Tibial nerve (tissue), 4 donors: ENCODE measurements around the gene CAMK2N1. TPM values are rescaled to one million over a fixed set of nuclear protein-coding genes. Genes with fewer than 3 reads are reported as not detected.

Experiments
- DNase-seq, 2 donors: peaks; one replicate each; pipeline ENCODE4 v3.0.0-alpha.2; 2019; ENCODE audit warnings: low spot score in 2 of 2
- H3K27ac ChIP-seq, 4 donors: fragments of 200-600 bp; sonication (generic) in 3 of 4; one replicate each; pipeline ENCODE4 v1.5.1; 2017 to 2019; ENCODE audit warnings: mild to moderate bottlenecking in 1 of 4
- H3K27me3 ChIP-seq, 2 donors: fragments of 200-600 bp; sonication (generic) in 1 of 2; one replicate each; pipeline versions ENCODE4 v1.5.1 to v1.6.0; 2017 to 2019
- H3K36me3 ChIP-seq, 3 donors: fragments of 200-600 bp; sonication (generic); one replicate each; pipeline ENCODE4 v1.5.1; 2018 to 2019
- H3K4me1 ChIP-seq, 4 donors: fragments of 200-600 bp; sonication (generic) in 3 of 4; one replicate each; pipeline ENCODE4 v1.5.1; 2017 to 2019
- H3K4me3 ChIP-seq, 4 donors: fragments of 200-600 bp; sonication (generic) in 3 of 4; one replicate each; pipeline ENCODE4 v1.5.1; 2017 to 2019; ENCODE audit warnings: mild to moderate bottlenecking in 1 of 4, moderate library complexity in 1 of 4
- H3K9me3 ChIP-seq, 4 donors: fragments of 200-600 bp; sonication (generic) in 3 of 4; one replicate each; pipeline ENCODE4 v1.5.1; 2017 to 2019
- CTCF ChIP-seq, 5 experiments: fragments of 200-600 bp in 3 of 5; fragments of 450-650 bp in 2 of 5; sonication (generic) in 3 of 5; IDR thresholded peaks; one replicate each; pipeline ENCODE4 v1.5.1; 2016 to 2019; ENCODE audit warnings: antibody characterized with exemption in 5 of 5, mild to moderate bottlenecking in 3 of 5, moderate library complexity in 2 of 5
- EP300 ChIP-seq, 2 donors: sonication (generic); formaldehyde crosslinking; IDR thresholded peaks; one replicate each; pipeline ENCODE4 v1.6.1; 2017; ENCODE audit warnings: antibody characterized with exemption in 2 of 2, mild to moderate bottlenecking in 1 of 2
- POLR2A ChIP-seq, 2 donors: fragments of 450-650 bp; IDR thresholded peaks; one replicate each; pipeline ENCODE4 v1.6.1; 2017; ENCODE audit warnings: antibody characterized with exemption in 2 of 2, mild to moderate bottlenecking in 2 of 2, moderate library complexity in 2 of 2
- WGBS, 2 donors: methylation state at CpG; one replicate each; pipeline ENCODE4 v1.1.5; 2018; 5-methylcytosine and 5-hydroxymethylcytosine counted together
- total RNA-seq, 4 donors: library from RNA; depleted of rRNA; stranded (reverse); fragments of >200 nt; gene quantifications; one replicate each; pipeline ENCODE4 v1.1.0, GENCODE V29; 2016

CAMK2N1 gene
- total RNA-seq, 4 donors from 2014 or later = 2.4 to 5.9 (median 4.8) TPM

GRCh38 chr1:20479840-20480239 is 6.2 kb downstream of the CAMK2N1 start:
- Histone ChIP-seq H3K36me3 (no peaks in the 10 kb centered on the region), H3K27me3 (peaks cover 0 to 85% of the 10 kb centered on the region in 2 donors), H3K27ac (no peak overlapping the region), H3K4me1 (peaks cover 0 to 27% (median 16%) of the 10 kb centered on the region in 4 donors), H3K9me3 (no peaks in the 10 kb centered on the region), H3K4me3 (no peak overlapping the region)
- TF ChIP-seq POLR2A (IDR thresholded peaks at IDR 0.05) = no peak
- no peak for DNase-seq
- 75 to 87% methylated on average over 4 of the region's 4 CpGs for WGBS, 2 donors

GRCh38 chr1:20478057-20478635 is 7.9 kb downstream of the CAMK2N1 start:
- peaks cover 0 to 12% (median 5%) of the 10 kb centered on the region in 4 donors for H3K4me1 ChIP-seq
- no peak for TF ChIP-seq POLR2A (IDR thresholded peaks at IDR 0.05)
- no peak for TF ChIP-seq EP300 (IDR thresholded peaks at IDR 0.05)
- TF ChIP-seq CTCF (IDR thresholded peaks at IDR 0.05) = no peak
- peaks cover 0 to 82% of the 10 kb centered on the region in 2 donors for H3K27me3 ChIP-seq
- no peak overlapping the region for H3K4me3 ChIP-seq
- DNase-seq = no peak
- no peaks in the 10 kb centered on the region for H3K9me3 ChIP-seq
- H3K36me3 ChIP-seq = no peaks in the 10 kb centered on the region
- no peak overlapping the region for H3K27ac ChIP-seq
- WGBS, 2 donors = 82 to 86% methylated on average over 5 of the region's 5 CpGs

- no peak for TF ChIP-seq POLR2A (IDR thresholded peaks at IDR 0.05)
- TF ChIP-seq CTCF (IDR thresholded peaks at IDR 0.05) = no peak
- no peak for TF ChIP-seq EP300 (IDR thresholded peaks at IDR 0.05)
- peaks cover 0 to 82% of the 10 kb centered on the region in 2 donors for H3K27me3 ChIP-seq
- no peaks in the 10 kb centered on the region for H3K36me3 ChIP-seq
- 48 to 54% methylated on average over 9 to 10 of the region's 10 CpGs for WGBS, 2 donors
- no peak overlapping the region for H3K27ac ChIP-seq
- H3K4me3 ChIP-seq = no peak overlapping the region
- H3K4me1 ChIP-seq = peaks cover 0 to 13% (median 5%) of the 10 kb centered on the region in 4 donors
- H3K9me3 ChIP-seq = no peaks in the 10 kb centered on the region
- DNase-seq = no peak
These were observed 8.5 kb downstream of the CAMK2N1 start for GRCh38 chr1:20477348-20478056.

- H3K9me3 ChIP-seq = no peaks in the 10 kb centered on the region
- 9 to 11% methylated on average over 30 to 33 of the region's 33 CpGs for WGBS, 2 donors
- H3K36me3 ChIP-seq = no peaks in the 10 kb centered on the region
- H3K4me3 ChIP-seq = no peak overlapping the region
- H3K27me3 ChIP-seq = peaks cover 0 to 83% of the 10 kb centered on the region in 2 donors
- peak overlapping the region in 1 of 4 donors; percentile 9 for H3K27ac ChIP-seq
- peaks cover 0 to 13% (median 5%) of the 10 kb centered on the region in 4 donors for H3K4me1 ChIP-seq
- DNase-seq = no peak
- TF ChIP-seq CTCF (IDR thresholded peaks at IDR 0.05) (no peak), EP300 (IDR thresholded peaks at IDR 0.05) (no peak), POLR2A (IDR thresholded peaks at IDR 0.05) (no peak)
These were observed 9.6 kb downstream of the CAMK2N1 start for GRCh38 chr1:20476265-20477038.

GRCh38 chr1:20474996-20475395 is 11.0 kb downstream of the CAMK2N1 start:
- Histone ChIP-seq H3K27ac (no peak overlapping the region), H3K4me1 (peaks cover 0 to 13% (median 5%) of the 10 kb centered on the region in 4 donors), H3K9me3 (no peaks in the 10 kb centered on the region), H3K27me3 (peaks cover 0 to 70% of the 10 kb centered on the region in 2 donors), H3K36me3 (no peaks in the 10 kb centered on the region), H3K4me3 (no peak overlapping the region)
- TF ChIP-seq POLR2A (IDR thresholded peaks at IDR 0.05) (no peak), CTCF (IDR thresholded peaks at IDR 0.05) (no peak), EP300 (IDR thresholded peaks at IDR 0.05) (no peak)
- WGBS, 2 donors = 48% methylated on average over 7 of the region's 7 CpGs
- no peak for DNase-seq
